HCT116 (cell line): ENCODE measurements around the gene ARHGDIG.

Experiments
- CTCF ChIP-seq, 3 experiments: fragments of 200-600 bp in 1 of 3; sonication (generic) in 1 of 3; IDR thresholded peaks in 2 of 3; conservative IDR thresholded peaks in 1 of 3; 2 replicates each; pipeline ENCODE4 v1.5.1; 2012 to 2017; ENCODE audit warnings: low read depth in 2 of 3, low read length in 2 of 3, antibody characterized with exemption in 1 of 3, borderline replicate concordance in 1 of 3, control low read depth in 1 of 3, mild to moderate bottlenecking in 1 of 3, mixed read lengths in 1 of 3, mixed run types in 1 of 3, moderate library complexity in 1 of 3; ENCODE audit not compliant: insufficient read depth in 1 of 3
- JUND ChIP-seq: IDR thresholded peaks from 2 replicates; pipeline ENCODE4 v1.6.1; 2012
- POLR2AphosphoS5 ChIP-seq: IDR thresholded peaks from 2 replicates; pipeline ENCODE4 v1.6.1; 2011; ENCODE audit warnings: mild to moderate bottlenecking, low read depth, low read length, moderate library complexity
- RAD21 ChIP-seq: IDR thresholded peaks from 2 replicates; pipeline ENCODE4 v1.6.1; 2012; ENCODE audit warnings: low read depth, mild to moderate bottlenecking
- YY1 ChIP-seq: IDR thresholded peaks from 2 replicates; pipeline ENCODE4 v1.6.1; 2011; ENCODE audit warnings: low read length, low read depth, moderate library complexity, mild to moderate bottlenecking; ENCODE audit not compliant: insufficient replicate concordance; ENCODE audit errors: extremely low read depth

DNA sequence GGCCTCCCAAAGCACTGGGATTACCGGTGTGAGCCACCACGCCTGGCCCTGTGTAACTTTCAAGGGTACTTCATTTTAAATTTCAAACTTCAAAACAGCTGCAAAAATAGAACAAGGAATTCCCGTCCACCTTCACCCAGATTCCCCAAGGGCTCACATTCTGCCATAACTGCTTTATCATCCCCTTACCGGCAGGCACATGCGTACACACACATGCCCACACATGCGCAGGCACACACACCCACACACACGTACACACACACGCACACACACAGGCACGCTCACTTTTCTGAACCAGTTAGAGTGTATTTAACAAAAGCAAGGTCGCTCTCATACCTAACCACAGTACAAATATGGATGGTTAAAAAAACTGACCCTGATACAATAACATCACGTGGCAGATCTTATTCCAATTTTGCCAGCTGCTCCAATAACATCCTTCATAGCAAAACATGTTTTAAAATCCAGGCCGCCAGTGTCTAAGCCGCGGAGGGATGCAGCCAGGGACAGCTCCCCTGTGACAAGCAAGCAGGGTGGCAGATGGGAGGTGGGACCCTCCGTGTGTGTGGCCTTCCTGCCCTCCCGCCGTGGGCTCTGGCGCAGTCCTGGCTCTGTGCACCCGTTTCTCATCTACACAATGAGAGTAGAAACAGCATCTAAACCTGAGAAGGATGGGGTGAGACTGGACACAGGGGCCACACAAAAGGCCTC is 25.7 kb downstream of the ARHGDIG start:
- TF ChIP-seq RAD21 (no peak), POLR2AphosphoS5 (no peak), CTCF (IDR thresholded peaks at IDR 0.05 in 2 of 3, conservative IDR thresholded peaks at IDR 0.05 in 1 of 3; ENCODE audit: borderline replicate concordance in 1 of 3, insufficient read depth in 1 of 3, low read depth in 2 of 3, low read length in 2 of 3) (no peak), YY1 (no peak), JUND (no peak)
